Measurements from ENCODE around the gene KRTAP4-16.

DNA sequence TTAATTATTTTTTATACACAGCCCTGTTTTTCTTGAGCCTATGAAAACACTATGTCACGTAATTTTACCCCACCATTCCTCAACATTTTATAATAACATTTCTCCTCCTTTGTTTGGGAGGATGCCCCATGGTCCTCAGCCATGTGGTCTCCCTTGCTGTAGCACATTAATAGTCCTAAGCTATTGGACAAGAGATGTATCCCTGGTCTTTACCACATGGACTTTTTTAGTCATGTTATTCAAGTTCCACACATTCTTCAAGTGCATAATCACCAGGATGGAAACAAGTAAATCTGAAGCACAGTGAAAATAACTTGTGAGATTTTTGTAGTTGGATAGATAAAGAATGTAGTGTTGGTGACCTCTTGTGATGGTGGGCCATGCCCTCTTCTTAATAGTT is 40.0 kb downstream of the KRTAP4-16 start:
- TF ChIP-seq, protein P1, sequence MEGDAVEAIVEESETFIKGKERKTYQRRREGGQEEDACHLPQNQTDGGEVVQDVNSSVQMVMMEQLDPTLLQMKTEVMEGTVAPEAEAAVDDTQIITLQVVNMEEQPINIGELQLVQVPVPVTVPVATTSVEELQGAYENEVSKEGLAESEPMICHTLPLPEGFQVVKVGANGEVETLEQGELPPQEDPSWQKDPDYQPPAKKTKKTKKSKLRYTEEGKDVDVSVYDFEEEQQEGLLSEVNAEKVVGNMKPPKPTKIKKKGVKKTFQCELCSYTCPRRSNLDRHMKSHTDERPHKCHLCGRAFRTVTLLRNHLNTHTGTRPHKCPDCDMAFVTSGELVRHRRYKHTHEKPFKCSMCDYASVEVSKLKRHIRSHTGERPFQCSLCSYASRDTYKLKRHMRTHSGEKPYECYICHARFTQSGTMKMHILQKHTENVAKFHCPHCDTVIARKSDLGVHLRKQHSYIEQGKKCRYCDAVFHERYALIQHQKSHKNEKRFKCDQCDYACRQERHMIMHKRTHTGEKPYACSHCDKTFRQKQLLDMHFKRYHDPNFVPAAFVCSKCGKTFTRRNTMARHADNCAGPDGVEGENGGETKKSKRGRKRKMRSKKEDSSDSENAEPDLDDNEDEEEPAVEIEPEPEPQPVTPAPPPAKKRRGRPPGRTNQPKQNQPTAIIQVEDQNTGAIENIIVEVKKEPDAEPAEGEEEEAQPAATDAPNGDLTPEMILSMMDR (IDR thresholded peaks at IDR 0.05): no peak
- TF ChIP-seq POLR2A (IDR thresholded peaks at IDR 0.05): no peak

Data from uterus (tissue), 2 donors.